K562 (cell line): ENCODE data around the gene C1QTNF5. TPM values are rescaled to one million over a fixed set of nuclear protein-coding genes. Genes with fewer than 3 reads are reported as not detected.
A peak's percentile ranks its signal among the peaks of the same experiment; 100 is the strongest.

ENCODE experiments used
- ARID1B ChIP-seq: fragments of 450-650 bp; IDR thresholded peaks from 2 replicates; pipeline ENCODE4 v1.6.1; 2016; ENCODE audit warnings: antibody characterized with exemption, mild to moderate bottlenecking, inconsistent platforms
- ATF1 ChIP-seq, 2 experiments: fragments of 450-650 bp in 1 of 2; IDR thresholded peaks; 2 replicates each; pipeline ENCODE4 v1.6.1; 2016; ENCODE audit warnings: missing compliant biosample characterization in 1 of 2, missing genetic modification characterization in 1 of 2
- CBX5 ChIP-seq: IDR thresholded peaks from 2 replicates; pipeline ENCODE4 v1.6.1; 2014; ENCODE audit warnings: low read depth, borderline replicate concordance
- CHD2 ChIP-seq: IDR thresholded peaks from 2 replicates; pipeline ENCODE4 v1.6.1; 2011; ENCODE audit warnings: low read depth, low read length
- FIP1L1 ChIP-seq: fragments of 200-400 bp; formaldehyde crosslinking; IDR thresholded peaks from 2 replicates; pipeline ENCODE4 v1.6.1; 2018; ENCODE audit warnings: mild to moderate bottlenecking, low read depth, low read length; ENCODE audit not compliant: poor library complexity, severe bottlenecking
- GABPB2 ChIP-seq: fragments of 250-450 bp; sonication (Bioruptor Pico); conservative IDR thresholded peaks from 2 replicates; pipeline ENCODE4 v1.5.1; 2021; ENCODE audit warnings: mild to moderate bottlenecking
- HNRNPLL ChIP-seq: fragments of 200-400 bp; formaldehyde crosslinking; IDR thresholded peaks from 2 replicates; pipeline ENCODE4 v1.6.1; 2017; ENCODE audit warnings: low read length, low read depth, mild to moderate bottlenecking; ENCODE audit not compliant: poor library complexity, severe bottlenecking
- JUND ChIP-seq, 2 experiments: IDR thresholded peaks; 2 replicates in 1 of 2; 3 replicates in 1 of 2; pipeline ENCODE4 v1.6.1; 2011; ENCODE audit warnings: borderline replicate concordance in 2 of 2, low read depth in 2 of 2, low read length in 2 of 2, improper control_type of control experiment in 1 of 2, missing biosample characterization in 1 of 2, missing genetic modification characterization in 1 of 2, missing genetic modification reagents in 1 of 2
- KLF1 ChIP-seq: fragments of 450-650 bp; IDR thresholded peaks from 2 replicates; pipeline ENCODE4 v1.6.1; 2016; ENCODE audit warnings: missing genetic modification characterization, missing compliant biosample characterization
- MYC ChIP-seq, 2 experiments: fragments of 250-450 bp in 1 of 2; sonication (Bioruptor Pico) in 1 of 2; IDR thresholded peaks; 2 replicates each; pipeline versions ENCODE4 v1.5.1 to v1.6.1; 2012 to 2021; ENCODE audit warnings: low read depth in 2 of 2, borderline replicate concordance in 1 of 2, improper control_type of control experiment in 1 of 2, low read length in 1 of 2, mild to moderate bottlenecking in 1 of 2, moderate library complexity in 1 of 2
- NCOR1 ChIP-seq: fragments of 450-650 bp; IDR thresholded peaks from 2 replicates; pipeline ENCODE4 v1.6.1; 2016; ENCODE audit warnings: mild to moderate bottlenecking, moderate library complexity
- POLR2G ChIP-seq: fragments of 200-400 bp; formaldehyde crosslinking; IDR thresholded peaks from 2 replicates; pipeline ENCODE4 v1.6.1; 2017; ENCODE audit warnings: low read depth, mild to moderate bottlenecking, antibody characterized with exemption, low read length, moderate library complexity
- SAFB2 ChIP-seq: fragments of 200-400 bp; formaldehyde crosslinking; IDR thresholded peaks from 2 replicates; pipeline ENCODE4 v1.6.1; 2018; ENCODE audit warnings: borderline replicate concordance, low read length, low read depth, moderate library complexity; ENCODE audit not compliant: severe bottlenecking
- SREBF1 ChIP-seq: fragments of 150-350 bp; IDR thresholded peaks from 2 replicates; pipeline ENCODE4 v1.6.1; 2014; ENCODE audit warnings: antibody characterized with exemption, low read depth, low read length, borderline replicate concordance
- TCF3 ChIP-seq: sonication (generic); formaldehyde crosslinking; IDR thresholded peaks from 2 replicates; pipeline ENCODE4 v1.4.0; 2020; ENCODE audit warnings: mild to moderate bottlenecking, missing genetic modification reagents
- ZNF175 ChIP-seq: fragments of 200-800 bp; sonication (Bioruptor generic); IDR thresholded peaks from 2 replicates; pipeline ENCODE4 v1.6.1; 2016; ENCODE audit warnings: low read depth, mild to moderate bottlenecking, missing genetic modification characterization, missing compliant biosample characterization
- ZNF232 ChIP-seq: sonication (generic); formaldehyde crosslinking; IDR thresholded peaks from 2 replicates; pipeline ENCODE4 v1.8.0; 2022; ENCODE audit warnings: mild to moderate bottlenecking, missing genetic modification reagents
- ZNF445 ChIP-seq: fragments of 250-450 bp; sonication (Bioruptor Pico); IDR thresholded peaks from 2 replicates; pipeline ENCODE4 v1.4.0; 2020; ENCODE audit warnings: low read depth, mild to moderate bottlenecking, moderate library complexity
- polyA plus RNA-seq, 8 experiments: library from polyadenylated mRNA; depleted of rRNA in 4 of 8; stranded (reverse) in 5 of 8; unstranded in 3 of 8; fragments of >200 nt; fragmentation: Nextera tagmentation in 2 of 8; fragmentation: Illumina TruSeq in 1 of 8; extraction: Ambion mirVana in 2 of 8; extraction: Trizol in 1 of 8; gene quantifications; 2 replicates each; pipeline versions ENCODE4 v1.2.1 to v1.2.3, GENCODE V29; 2011 to 2014; ENCODE audit warnings: inconsistent platforms in 1 of 8, missing spikeins in 1 of 8
- total RNA-seq, 7 experiments: library from RNA; depleted of rRNA in 6 of 7; stranded (reverse); fragments of >200 nt in 6 of 7; fragmentation: Illumina TruSeq in 2 of 7; extraction: Trizol in 2 of 7; gene quantifications; 2 replicates each; pipeline versions ENCODE4 v1.2.1 to v1.2.3, GENCODE V29; 2011 to 2021; ENCODE audit warnings: low replicate concordance in 1 of 7
- TF ChIP-seq, protein P1 (sequence below): fragments of 450-650 bp; conservative IDR thresholded peaks from 2 replicates; pipeline ENCODE4 v1.6.1; 2016; ENCODE audit warnings: missing genetic modification characterization, low read depth, mild to moderate bottlenecking, missing compliant biosample characterization, moderate library complexity
- TF ChIP-seq, protein P2 (sequence below): fragments of 250-450 bp; sonication (Bioruptor Pico); IDR thresholded peaks from 2 replicates; pipeline ENCODE4 v1.4.0; 2020; ENCODE audit warnings: mild to moderate bottlenecking, moderate library complexity
- TF ChIP-seq, protein P3 (sequence below), 2 experiments: IDR thresholded peaks; 2 replicates each; pipeline ENCODE4 v1.6.1; 2012; ENCODE audit warnings: improper control_type of control experiment in 2 of 2, low read depth in 2 of 2, low read length in 2 of 2, borderline replicate concordance in 1 of 2

The C1QTNF5 gene
- total and polyA plus RNA-seq, 9 of the 15 experiments (the other 6 are each of a cell fraction or from before 2014, with no cell fraction given) = 0.07 to 0.76 (median 0.24) TPM; not detected in 1

DNA sequence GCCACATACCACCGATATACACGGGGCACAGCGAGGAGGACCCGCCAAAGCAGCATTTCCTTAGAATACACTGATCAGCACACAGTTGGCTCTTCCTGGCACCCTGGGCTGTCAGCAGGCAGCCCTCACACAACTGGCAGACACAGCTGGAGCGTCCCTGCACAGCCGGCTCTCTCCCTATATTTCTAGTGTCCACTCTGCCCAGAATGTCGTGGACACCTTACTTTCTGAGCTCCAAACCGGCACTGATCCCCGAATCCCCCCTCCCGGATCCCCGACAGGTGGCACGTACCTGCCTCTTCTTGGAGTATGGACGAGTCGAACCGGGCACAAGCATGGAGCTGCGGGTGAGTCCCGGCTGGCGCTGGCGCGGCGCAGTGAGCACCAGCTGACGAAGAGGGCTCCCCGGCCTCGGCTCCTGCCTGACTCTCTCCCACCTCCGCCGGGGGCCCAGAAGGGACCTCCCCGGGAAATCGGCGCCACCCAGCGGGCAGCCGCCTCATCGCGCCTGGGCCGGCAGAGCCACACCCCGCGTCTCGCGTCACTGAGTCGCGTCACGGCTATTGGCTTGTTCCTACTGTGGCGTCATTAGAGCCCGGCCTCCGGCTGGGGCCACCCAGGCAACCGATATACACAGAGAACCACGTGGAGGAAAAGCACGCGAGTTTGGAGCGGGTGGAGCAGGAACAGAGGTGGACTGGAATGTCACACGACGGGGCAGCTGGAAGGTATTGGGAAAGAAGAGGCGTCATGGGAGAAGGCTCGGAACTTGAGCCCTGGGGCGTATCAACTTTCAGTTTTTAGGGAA is 40.7 kb upstream of the C1QTNF5 start, which contains the start of gene USP2 (continued):
- peak; percentile 63 for TF ChIP-seq JUND (IDR thresholded peaks at IDR 0.05; ENCODE audit: borderline replicate concordance, low read depth, low read length)
- TF ChIP-seq JUND (tag; IDR thresholded peaks at IDR 0.05; ENCODE audit: borderline replicate concordance, low read depth, low read length) = no peak; the same call in 2 of the 3 replicates
- peak; percentile 71 for TF ChIP-seq ATF1 (CRISPR knock-in tag; IDR thresholded peaks at IDR 0.05)
- TF ChIP-seq ATF1 (tag; IDR thresholded peaks at IDR 0.05) = peak; percentile 98
- peak; percentile 65; the same call in 1 of the 2 replicates for TF ChIP-seq KLF1
- no peak for TF ChIP-seq CBX5
- 0 out of 2 replicates have a peak, but pooled peaks have one; percentile 32 for TF ChIP-seq ARID1B
- TF ChIP-seq SREBF1 = no peak
- no peak for TF ChIP-seq ZNF445 (CRISPR knock-in tag)
- peak; percentile 65 for TF ChIP-seq FIP1L1
- TF ChIP-seq ZNF232 = 0 out of 2 replicates have a peak, but pooled peaks have one; percentile 29
- TF ChIP-seq TCF3 (CRISPR knock-in tag) = no peak
- TF ChIP-seq MYC (IDR thresholded peaks at IDR 0.05; ENCODE audit: low read depth, low read length) = peak; percentile 92
- TF ChIP-seq MYC (CRISPR knock-in tag; IDR thresholded peaks at IDR 0.05; ENCODE audit: borderline replicate concordance, low read depth) = no peak
- peak; percentile 84 for TF ChIP-seq POLR2G
- TF ChIP-seq, protein P1, sequence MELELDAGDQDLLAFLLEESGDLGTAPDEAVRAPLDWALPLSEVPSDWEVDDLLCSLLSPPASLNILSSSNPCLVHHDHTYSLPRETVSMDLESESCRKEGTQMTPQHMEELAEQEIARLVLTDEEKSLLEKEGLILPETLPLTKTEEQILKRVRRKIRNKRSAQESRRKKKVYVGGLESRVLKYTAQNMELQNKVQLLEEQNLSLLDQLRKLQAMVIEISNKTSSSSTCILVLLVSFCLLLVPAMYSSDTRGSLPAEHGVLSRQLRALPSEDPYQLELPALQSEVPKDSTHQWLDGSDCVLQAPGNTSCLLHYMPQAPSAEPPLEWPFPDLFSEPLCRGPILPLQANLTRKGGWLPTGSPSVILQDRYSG = no peak
- 0 out of 2 replicates have a peak, but pooled peaks have one; percentile 17 for TF ChIP-seq NCOR1
- peak; percentile 39 for TF ChIP-seq CHD2
- TF ChIP-seq, protein P2, sequence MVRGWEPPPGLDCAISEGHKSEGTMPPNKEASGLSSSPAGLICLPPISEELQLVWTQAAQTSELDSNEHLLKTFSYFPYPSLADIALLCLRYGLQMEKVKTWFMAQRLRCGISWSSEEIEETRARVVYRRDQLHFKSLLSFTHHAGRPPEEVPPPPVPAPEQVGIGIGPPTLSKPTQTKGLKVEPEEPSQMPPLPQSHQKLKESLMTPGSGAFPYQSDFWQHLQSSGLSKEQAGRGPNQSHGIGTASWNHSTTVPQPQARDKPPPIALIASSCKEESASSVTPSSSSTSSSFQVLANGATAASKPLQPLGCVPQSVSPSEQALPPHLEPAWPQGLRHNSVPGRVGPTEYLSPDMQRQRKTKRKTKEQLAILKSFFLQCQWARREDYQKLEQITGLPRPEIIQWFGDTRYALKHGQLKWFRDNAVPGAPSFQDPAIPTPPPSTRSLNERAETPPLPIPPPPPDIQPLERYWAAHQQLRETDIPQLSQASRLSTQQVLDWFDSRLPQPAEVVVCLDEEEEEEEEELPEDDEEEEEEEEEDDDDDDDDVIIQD (CRISPR knock-in tag) = no peak
- TF ChIP-seq ZNF175 (CRISPR knock-in tag) = peak; percentile 72; the same call in 1 of the 2 replicates
- no peak for TF ChIP-seq GABPB2 (CRISPR knock-in tag)
- TF ChIP-seq HNRNPLL = no peak
- TF ChIP-seq SAFB2 = no peak
- TF ChIP-seq, protein P3, sequence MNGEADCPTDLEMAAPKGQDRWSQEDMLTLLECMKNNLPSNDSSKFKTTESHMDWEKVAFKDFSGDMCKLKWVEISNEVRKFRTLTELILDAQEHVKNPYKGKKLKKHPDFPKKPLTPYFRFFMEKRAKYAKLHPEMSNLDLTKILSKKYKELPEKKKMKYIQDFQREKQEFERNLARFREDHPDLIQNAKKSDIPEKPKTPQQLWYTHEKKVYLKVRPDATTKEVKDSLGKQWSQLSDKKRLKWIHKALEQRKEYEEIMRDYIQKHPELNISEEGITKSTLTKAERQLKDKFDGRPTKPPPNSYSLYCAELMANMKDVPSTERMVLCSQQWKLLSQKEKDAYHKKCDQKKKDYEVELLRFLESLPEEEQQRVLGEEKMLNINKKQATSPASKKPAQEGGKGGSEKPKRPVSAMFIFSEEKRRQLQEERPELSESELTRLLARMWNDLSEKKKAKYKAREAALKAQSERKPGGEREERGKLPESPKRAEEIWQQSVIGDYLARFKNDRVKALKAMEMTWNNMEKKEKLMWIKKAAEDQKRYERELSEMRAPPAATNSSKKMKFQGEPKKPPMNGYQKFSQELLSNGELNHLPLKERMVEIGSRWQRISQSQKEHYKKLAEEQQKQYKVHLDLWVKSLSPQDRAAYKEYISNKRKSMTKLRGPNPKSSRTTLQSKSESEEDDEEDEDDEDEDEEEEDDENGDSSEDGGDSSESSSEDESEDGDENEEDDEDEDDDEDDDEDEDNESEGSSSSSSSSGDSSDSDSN (IDR thresholded peaks at IDR 0.05; ENCODE audit: borderline replicate concordance in 1 of 2, low read depth in 2 of 2, low read length in 2 of 2) = peak; percentile 92 to 97; a peak in 2 of 4 replicates
